K562 (cell line): ENCODE results near the gene BTD. TPM values are rescaled to one million over a fixed set of nuclear protein-coding genes. Genes with fewer than 3 reads are reported as not detected.

Source experiments
- ARID2 ChIP-seq: fragments of 450-650 bp; IDR thresholded peaks from 2 replicates; pipeline ENCODE4 v1.6.1; 2017; ENCODE audit warnings: antibody characterized with exemption, mild to moderate bottlenecking
- ARID3B ChIP-seq: fragments of 250-450 bp; sonication (Bioruptor Pico); IDR thresholded peaks from 2 replicates; pipeline ENCODE4 v1.4.0; 2020; ENCODE audit warnings: borderline replicate concordance
- ARNT ChIP-seq, 2 experiments: fragments of 450-650 bp; IDR thresholded peaks; 2 replicates each; pipeline ENCODE4 v1.6.1; 2016; ENCODE audit warnings: mild to moderate bottlenecking in 1 of 2
- DEAF1 ChIP-seq: fragments of 450-650 bp; formaldehyde crosslinking; IDR thresholded peaks from 2 replicates; pipeline ENCODE4 v1.4.0; 2020; ENCODE audit warnings: mild to moderate bottlenecking, moderate library complexity
- FOXJ2 ChIP-seq: fragments of 200-800 bp; sonication (Bioruptor generic); IDR thresholded peaks from 2 replicates; pipeline ENCODE4 v1.6.1; 2016; ENCODE audit warnings: missing genetic modification characterization, missing compliant biosample characterization
- GABPB2 ChIP-seq: fragments of 250-450 bp; sonication (Bioruptor Pico); conservative IDR thresholded peaks from 2 replicates; pipeline ENCODE4 v1.5.1; 2021; ENCODE audit warnings: mild to moderate bottlenecking
- HINFP ChIP-seq: fragments of 450-650 bp; conservative IDR thresholded peaks from 2 replicates; pipeline ENCODE4 v1.6.1; 2016; ENCODE audit warnings: missing genetic modification characterization, low read depth, mild to moderate bottlenecking, control low read depth, missing compliant biosample characterization
- HMGN3 ChIP-seq: IDR thresholded peaks from 2 replicates; pipeline ENCODE4 v1.6.1; 2011; ENCODE audit warnings: borderline replicate concordance, low read depth, mild to moderate bottlenecking, mixed read lengths, low read length; ENCODE audit not compliant: insufficient read length; ENCODE audit errors: extremely low read depth
- HNRNPK ChIP-seq: fragments of 200-400 bp; formaldehyde crosslinking; IDR thresholded peaks from one replicate; pipeline ENCODE4 v1.6.1; 2018; ENCODE audit warnings: mild to moderate bottlenecking, low read depth, low read length; ENCODE audit not compliant: poor library complexity, severe bottlenecking
- KDM1A ChIP-seq, 2 experiments: fragments of 450-650 bp; IDR thresholded peaks; 2 replicates each; pipeline ENCODE4 v1.6.1; 2016; ENCODE audit warnings: mild to moderate bottlenecking in 2 of 2
- KLF10 ChIP-seq: fragments of 250-450 bp; sonication (Bioruptor Pico); IDR thresholded peaks from 2 replicates; pipeline ENCODE4 v1.6.1; 2021; ENCODE audit warnings: matching md5 sums
- MITF ChIP-seq: IDR thresholded peaks from 2 replicates; pipeline ENCODE4 v1.6.1; 2014; ENCODE audit warnings: antibody characterized with exemption
- MTA3 ChIP-seq: fragments of 450-650 bp; formaldehyde crosslinking; IDR thresholded peaks from 2 replicates; pipeline ENCODE4 v1.6.1; 2017; ENCODE audit warnings: mild to moderate bottlenecking, borderline replicate concordance
- NFYB ChIP-seq: IDR thresholded peaks from 2 replicates; pipeline ENCODE4 v1.6.1; 2011; ENCODE audit warnings: mild to moderate bottlenecking, moderate library complexity; ENCODE audit not compliant: insufficient read length; ENCODE audit errors: extremely low read depth
- PKNOX1 ChIP-seq: fragments of 450-650 bp; IDR thresholded peaks from 2 replicates; pipeline ENCODE4 v1.6.1; 2016
- RAD21 ChIP-seq, 2 experiments: fragments of 250-450 bp in 1 of 2; fragments of 450-650 bp in 1 of 2; sonication (Bioruptor Pico) in 1 of 2; formaldehyde crosslinking in 1 of 2; IDR thresholded peaks in 1 of 2; conservative IDR thresholded peaks in 1 of 2; 2 replicates each; pipeline versions ENCODE4 v1.4.0 to v1.8.0; 2020 to 2022; ENCODE audit warnings: mild to moderate bottlenecking in 2 of 2, moderate library complexity in 1 of 2
- RCOR1 ChIP-seq, 2 experiments: IDR thresholded peaks; 2 replicates each; pipeline ENCODE4 v1.6.1; 2012; ENCODE audit warnings: low read depth in 2 of 2, low read length in 2 of 2, borderline replicate concordance in 1 of 2, improper control_type of control experiment in 1 of 2
- SIRT6 ChIP-seq: IDR thresholded peaks from one replicate; pipeline ENCODE4 v1.6.1; 2012; ENCODE audit warnings: low read depth, mild to moderate bottlenecking, control low read depth, inconsistent platforms, low read length, moderate library complexity
- SMC3 ChIP-seq: conservative IDR thresholded peaks from 2 replicates; pipeline ENCODE4 v1.6.1; 2011; ENCODE audit warnings: low read depth, low read length, improper control_type of control experiment; ENCODE audit not compliant: insufficient read depth
- TBP ChIP-seq: optimal IDR thresholded peaks from 2 replicates; pipeline ENCODE3; 2011; ENCODE audit warnings: low read depth, low read length, improper control_type of control experiment
- polyA plus RNA-seq, 8 experiments: library from polyadenylated mRNA; depleted of rRNA in 4 of 8; stranded (reverse) in 5 of 8; unstranded in 3 of 8; fragments of >200 nt; fragmentation: Nextera tagmentation in 2 of 8; fragmentation: Illumina TruSeq in 1 of 8; extraction: Ambion mirVana in 2 of 8; extraction: Trizol in 1 of 8; gene quantifications; 2 replicates each; pipeline versions ENCODE4 v1.2.1 to v1.2.3, GENCODE V29; 2011 to 2014; ENCODE audit warnings: inconsistent platforms in 1 of 8, missing spikeins in 1 of 8
- total RNA-seq, 7 experiments: library from RNA; depleted of rRNA in 6 of 7; stranded (reverse); fragments of >200 nt in 6 of 7; fragmentation: Illumina TruSeq in 2 of 7; extraction: Trizol in 2 of 7; gene quantifications; 2 replicates each; pipeline versions ENCODE4 v1.2.1 to v1.2.3, GENCODE V29; 2011 to 2021; ENCODE audit warnings: low replicate concordance in 1 of 7

The BTD gene
- total and polyA plus RNA-seq, 9 of the 15 experiments (the other 6 are each of a cell fraction or from before 2014, with no cell fraction given), result 6.6 to 26.2 (median 10.6) TPM

GRCh38 chr3:15601399-15602145 is at the start of gene BTD, which contains the start of gene HACL1 (continued):
- TF ChIP-seq DEAF1 (CRISPR knock-in tag), result no peak
- no peak for TF ChIP-seq ARID2
- TF ChIP-seq KLF10 (CRISPR knock-in tag), result no peak
- no peak for TF ChIP-seq HINFP (tag)
- peak; percentile 91 for TF ChIP-seq HMGN3
- TF ChIP-seq MTA3, result peak; percentile 96
- no peak for TF ChIP-seq HNRNPK
- TF ChIP-seq SMC3, result no peak
- TF ChIP-seq RAD21 (CRISPR knock-in tag; conservative IDR thresholded peaks at IDR 0.05 in 1 of 2, IDR thresholded peaks at IDR 0.05 in 1 of 2), result peak in 1 of 2 experiments; percentile 29; a peak in 1 of 4 replicates
- TF ChIP-seq SIRT6, result no peak
- peak in 1 of 2 experiments; percentile 42; a peak in 1 of 4 replicates for TF ChIP-seq ARNT (IDR thresholded peaks at IDR 0.05)
- TF ChIP-seq FOXJ2, result peak; percentile 91
- TF ChIP-seq RCOR1 (IDR thresholded peaks at IDR 0.05; ENCODE audit: borderline replicate concordance in 1 of 2, low read depth in 2 of 2, low read length in 2 of 2), result peak in 1 of 2 experiments; percentile 45; a peak in 1 of 4 replicates
- peak; percentile 100 for TF ChIP-seq PKNOX1
- TF ChIP-seq KDM1A (IDR thresholded peaks at IDR 0.05), result no peak
- TF ChIP-seq NFYB, result peak; percentile 76
- TF ChIP-seq ARID3B (CRISPR knock-in tag), result no peak
- 0 out of 2 replicates have a peak, but pooled peaks have one; percentile 65 for TF ChIP-seq GABPB2 (CRISPR knock-in tag)
- TF ChIP-seq MITF, result no peak
- TF ChIP-seq TBP, result peak; percentile 89
